Measurements from ENCODE around the gene ZFP36.
A peak's percentile ranks its signal among the peaks of the same experiment; 100 is the strongest.
"Not testable (repeated sequence)": the region's sequence is repeated elsewhere in the genome, so short reads cannot be mapped to it uniquely, and the experiment has no call there.

The ZFP36 gene, protein sequence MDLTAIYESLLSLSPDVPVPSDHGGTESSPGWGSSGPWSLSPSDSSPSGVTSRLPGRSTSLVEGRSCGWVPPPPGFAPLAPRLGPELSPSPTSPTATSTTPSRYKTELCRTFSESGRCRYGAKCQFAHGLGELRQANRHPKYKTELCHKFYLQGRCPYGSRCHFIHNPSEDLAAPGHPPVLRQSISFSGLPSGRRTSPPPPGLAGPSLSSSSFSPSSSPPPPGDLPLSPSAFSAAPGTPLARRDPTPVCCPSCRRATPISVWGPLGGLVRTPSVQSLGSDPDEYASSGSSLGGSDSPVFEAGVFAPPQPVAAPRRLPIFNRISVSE

DNA sequence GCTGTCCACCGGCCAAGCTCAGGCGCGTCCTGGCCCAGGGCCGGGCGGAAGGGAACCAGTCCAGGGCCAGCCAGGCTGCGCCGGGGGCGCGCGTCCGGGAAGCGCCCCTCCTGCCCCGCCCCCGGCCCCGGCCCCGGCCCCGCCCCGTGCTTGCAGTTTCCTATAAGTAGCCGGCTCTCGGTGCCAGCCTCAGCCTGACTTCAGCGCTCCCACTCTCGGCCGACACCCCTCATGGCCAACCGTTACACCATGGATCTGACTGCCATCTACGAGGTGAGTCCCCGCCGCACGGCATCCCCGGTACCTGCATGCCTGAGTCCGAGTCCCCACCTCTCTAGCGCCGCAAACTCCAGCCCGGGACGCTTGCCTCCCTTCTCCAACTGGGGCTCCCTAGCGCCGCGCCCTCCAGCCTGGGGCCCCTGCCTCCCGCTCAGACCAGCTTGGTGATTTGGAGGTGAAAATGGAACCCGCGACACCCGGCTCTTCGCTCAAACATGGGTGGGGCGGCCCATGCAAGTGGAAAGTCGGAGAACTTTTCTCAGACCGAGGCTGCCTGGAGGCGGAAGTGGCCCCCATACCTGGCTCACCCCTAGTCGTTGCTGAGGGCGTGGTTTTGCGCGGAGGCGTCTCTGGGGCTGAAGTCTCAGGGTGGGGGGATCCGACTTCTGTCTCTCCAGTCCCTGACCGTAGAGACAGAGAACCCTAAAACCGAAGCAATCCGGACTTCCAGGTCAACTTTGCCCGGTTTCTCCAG lies at the start of gene ZFP36:
Gene ZFP36 (plus strand): TSS at position 192 of the 754 bp plus-strand sequence. CDS start 58 bp downstream, at position 250.
- DNase-seq (ENCODE audit: extremely low read depth in 1 of 2, low read depth in 1 of 2), result peak; percentile 87 to 88

DNA sequence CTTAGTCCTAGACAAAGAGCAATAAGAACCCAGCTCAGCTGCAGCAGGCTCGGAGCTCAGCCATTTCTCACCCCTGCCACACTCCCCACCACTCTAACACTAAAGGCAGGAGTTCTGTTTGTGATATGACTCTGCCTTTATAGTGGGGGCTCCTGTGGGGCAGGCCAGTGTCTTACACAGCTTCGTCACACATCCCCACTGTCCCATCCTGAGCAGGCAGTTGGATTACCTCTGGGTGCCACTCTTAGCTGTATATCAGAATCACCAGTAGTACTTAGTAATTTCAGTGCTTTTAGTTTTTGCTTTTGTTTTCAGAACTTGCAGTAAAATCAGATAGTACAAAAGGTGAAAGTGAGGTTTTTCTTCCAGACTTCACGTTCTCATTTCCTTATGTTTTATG lies 47.6 kb upstream of the ZFP36 start:
- DNase-seq (ENCODE audit: extremely low read depth in 1 of 2, low read depth in 1 of 2), result no peak

DNA sequence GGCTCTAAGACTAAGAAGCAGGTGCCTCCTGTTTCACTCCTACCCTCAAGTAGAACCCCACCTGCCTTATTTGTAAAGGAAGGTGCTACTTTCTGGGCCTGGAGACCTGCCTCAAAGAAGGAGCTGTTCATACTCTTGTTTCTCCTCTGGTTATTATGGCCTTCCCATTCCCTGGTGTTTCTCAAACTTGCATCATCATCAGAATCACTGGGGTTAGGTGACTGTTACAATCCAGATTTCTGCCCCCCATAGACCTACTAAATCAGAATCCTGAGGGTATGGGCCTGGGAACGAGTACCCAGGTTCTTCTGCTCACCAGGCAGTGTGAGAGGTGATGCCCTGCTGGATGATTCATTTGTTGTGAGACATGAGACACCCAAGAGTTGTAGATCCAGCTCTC lies 46.0 kb upstream of the ZFP36 start:
- no peak for DNase-seq (ENCODE audit: extremely low read depth in 1 of 2, low read depth in 1 of 2)

DNA sequence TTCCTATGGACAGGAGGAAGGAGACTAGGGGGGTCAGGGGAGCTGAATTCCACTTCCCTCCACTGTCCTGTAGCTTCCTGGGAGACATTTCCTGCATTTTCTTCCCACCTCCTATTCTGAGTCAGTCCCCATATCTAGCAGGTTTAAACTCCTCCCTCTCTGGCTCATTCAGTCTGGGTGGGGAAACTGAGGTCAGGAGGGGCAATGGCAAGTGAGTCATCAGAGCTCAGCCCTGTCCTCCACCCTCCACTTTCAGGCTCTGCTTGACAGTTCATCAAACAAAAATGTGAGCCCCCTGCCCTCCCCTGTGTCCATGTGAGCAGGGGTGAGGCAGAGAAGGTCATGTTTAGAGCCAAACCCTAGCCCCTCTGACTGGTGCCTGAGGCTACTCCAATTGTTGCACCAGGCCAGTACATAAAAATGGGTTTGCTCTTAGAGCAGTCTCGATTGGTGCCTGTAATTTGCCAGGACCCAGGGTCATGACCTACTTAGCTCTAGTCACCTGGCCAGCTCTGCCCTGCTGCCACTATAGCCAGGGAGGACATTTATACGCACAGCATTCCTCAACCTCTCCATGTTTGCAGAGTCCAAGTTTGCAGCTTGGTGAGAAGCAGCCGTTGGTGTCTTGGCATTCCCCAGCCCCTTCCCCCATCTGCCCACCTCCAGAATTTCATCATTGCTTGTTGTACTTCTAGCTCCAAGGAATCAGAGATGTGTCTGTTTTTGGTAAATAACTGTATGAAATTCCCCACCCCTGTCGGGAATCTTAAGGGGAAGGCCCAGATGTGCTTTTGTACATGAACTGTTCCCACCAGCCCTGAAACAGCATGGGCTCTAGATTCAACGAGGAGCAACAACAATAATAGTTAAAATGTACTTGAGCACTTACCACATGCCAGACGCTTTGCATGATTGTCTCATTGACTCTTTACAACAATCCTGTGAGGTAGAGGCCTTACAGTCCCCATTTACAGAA lies 43.7 kb upstream of the ZFP36 start:
- DNase-seq (ENCODE audit: extremely low read depth in 1 of 2, low read depth in 1 of 2), result no peak

DNA sequence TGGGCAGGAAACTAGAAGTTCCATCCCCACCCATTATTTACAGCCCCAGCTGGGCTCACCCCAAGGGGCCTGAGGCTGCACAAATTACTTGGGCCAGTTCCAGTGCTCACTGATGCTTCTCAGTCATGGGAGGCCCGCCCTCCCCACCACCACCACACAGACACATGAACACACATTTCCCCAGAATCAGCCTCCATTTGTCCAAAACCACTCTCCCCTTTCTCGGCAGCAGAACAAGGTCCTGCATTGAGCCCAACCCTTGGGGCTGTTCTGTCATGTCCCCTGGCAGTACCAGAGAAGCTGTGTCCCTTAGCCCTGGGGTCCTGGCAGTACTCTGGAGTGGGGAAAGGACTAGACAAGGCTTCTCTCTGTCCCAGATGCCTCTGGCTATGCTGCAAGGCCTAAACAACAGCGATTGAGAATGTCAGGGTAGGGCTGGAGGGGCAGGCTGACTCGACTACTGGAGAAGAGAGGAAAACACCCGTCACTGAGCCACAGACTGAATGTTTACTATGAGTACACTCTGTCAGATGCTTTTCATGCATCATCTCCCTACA lies 42.7 kb upstream of the ZFP36 start:
- no peak for DNase-seq (ENCODE audit: extremely low read depth in 1 of 2, low read depth in 1 of 2)

DNA sequence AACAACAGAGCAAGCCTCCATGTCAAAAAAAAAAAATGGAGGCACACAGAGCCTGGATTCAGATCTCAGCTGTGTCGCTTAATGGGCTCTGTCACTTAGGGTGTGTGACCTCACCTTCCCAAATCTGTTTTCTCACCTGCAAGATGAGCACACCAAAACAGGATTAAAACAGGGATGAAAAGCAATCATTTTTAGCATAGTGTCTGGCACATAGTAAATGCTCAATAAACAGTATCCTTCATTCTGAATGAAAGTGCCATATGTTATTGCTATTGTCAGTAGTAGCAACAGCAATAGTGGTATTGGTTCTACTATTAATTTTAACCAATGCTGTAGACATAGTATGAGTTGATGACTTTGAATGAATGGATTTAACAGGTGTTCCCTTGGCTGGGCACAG lies 41.1 kb upstream of the ZFP36 start:
- no peak for DNase-seq (ENCODE audit: extremely low read depth in 1 of 2, low read depth in 1 of 2)

DNA sequence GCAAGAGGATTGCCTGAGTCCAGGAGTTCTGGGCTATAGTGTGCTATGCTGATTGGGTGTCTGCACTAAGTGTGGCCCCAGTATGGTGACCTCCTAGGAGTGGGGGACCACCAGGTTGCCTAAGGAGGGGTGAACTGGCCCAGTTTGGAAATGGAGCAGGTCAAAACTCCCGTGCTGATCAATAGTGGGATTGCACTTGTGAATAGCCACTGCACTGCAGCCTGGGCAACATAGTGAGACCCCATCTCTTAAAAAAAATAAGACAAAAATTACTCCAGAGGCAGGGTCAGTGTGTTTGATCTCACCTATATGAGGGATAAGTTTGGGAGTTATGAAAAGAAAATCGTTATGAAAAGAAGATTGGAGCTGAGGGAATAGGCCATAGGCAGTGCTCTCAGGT lies 37.4 kb upstream of the ZFP36 start:
- no peak for DNase-seq (ENCODE audit: extremely low read depth in 1 of 2, low read depth in 1 of 2)

DNA sequence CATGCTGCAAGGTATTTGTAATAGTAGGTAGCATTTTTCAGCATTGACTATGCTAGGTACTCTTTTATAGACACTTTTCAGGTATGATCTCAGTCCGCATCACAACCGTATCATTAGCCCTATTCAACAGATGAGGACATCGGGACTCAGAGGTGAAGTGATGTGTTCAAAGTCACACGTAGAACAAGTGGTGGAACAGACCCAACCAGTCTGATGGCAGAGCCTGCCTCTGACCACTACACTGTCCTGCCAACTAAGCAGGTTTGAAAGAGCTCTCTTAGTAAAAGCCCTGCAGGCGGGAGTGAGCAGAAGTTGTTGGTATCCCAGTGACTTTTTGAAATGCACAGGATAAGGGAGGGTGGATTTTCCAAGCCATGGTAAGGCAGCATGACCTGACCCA lies 35.9 kb upstream of the ZFP36 start:
- no peak for DNase-seq (ENCODE audit: extremely low read depth in 1 of 2, low read depth in 1 of 2)

DNA sequence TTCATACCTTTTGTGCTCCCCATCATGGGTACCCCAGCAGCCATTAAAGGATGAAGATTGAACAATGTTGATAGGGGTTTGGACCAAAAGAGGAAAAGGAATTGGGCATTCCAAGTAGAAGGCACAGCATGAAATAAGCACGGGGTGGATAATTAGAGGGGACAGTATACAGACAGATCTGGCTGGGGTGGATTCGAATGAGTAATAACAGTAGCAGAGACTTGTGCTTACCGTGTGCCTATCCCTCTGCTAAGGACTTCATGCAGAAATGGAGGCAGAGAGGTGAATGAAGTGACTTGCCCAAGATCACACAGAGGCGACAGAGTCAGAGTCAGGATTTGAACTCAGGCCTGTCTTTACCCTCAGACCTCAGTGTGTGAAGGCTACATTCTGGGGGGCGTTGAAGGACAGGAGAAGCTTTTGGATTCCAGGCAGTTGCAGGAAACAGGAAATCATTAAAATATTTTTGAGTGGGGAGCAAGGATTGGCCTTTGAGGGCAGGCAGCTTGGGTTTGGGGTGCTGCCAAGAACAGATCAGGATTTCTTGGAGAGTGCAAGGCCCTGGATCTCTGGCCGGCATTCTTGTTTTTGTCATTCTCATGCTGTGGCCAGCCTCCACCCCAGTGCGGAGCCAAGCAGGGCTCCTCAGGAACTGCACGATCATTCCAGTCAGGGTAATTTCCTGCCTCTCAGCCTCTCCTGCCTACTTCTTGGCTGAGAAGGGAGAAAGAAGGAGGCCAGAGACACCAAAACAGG lies 34.4 kb upstream of the ZFP36 start:
- DNase-seq (ENCODE audit: extremely low read depth in 1 of 2, low read depth in 1 of 2), result no peak

DNA sequence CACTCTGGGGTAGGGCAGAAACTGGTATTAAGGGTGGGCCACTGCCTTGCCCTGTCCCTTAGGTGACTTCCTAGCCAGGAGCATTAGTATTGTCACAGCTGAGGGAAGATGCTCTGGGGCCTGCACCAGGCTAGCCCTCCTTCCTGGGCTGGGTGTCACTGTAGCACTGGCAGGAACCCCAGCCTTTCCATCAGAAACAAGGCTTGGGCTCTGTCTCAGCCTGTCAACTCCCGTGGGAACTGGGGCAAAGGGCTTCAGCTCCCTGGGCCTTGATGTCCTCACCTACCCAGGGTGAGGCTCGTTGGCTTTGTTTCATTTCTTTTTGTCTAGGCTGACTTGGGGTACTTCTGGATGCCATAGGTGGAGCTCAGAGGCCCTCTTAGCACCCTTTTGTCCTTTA lies 33.7 kb upstream of the ZFP36 start:
- no peak for DNase-seq (ENCODE audit: extremely low read depth in 1 of 2, low read depth in 1 of 2)

DNA sequence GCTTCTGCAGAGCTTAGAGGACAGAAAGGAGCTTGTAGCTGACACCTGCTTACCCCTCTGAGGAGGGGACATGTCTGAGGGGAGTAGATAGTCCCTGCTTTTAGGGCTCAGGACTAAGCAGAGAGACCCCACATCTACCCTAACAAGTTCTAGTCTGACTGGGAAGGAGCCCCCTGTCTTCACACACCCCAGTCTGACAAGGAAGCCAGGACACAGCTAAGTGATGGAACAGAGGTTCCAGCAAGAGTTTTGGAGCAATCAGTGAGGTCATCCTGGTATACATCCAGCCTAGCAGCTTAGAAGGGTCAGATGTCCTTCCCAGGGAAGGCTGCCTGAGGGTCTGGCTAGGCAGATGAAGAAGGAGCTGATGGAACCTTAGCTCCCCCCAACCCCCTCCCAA lies 30.7 kb upstream of the ZFP36 start:
- no peak for DNase-seq (ENCODE audit: extremely low read depth in 1 of 2, low read depth in 1 of 2)

DNA sequence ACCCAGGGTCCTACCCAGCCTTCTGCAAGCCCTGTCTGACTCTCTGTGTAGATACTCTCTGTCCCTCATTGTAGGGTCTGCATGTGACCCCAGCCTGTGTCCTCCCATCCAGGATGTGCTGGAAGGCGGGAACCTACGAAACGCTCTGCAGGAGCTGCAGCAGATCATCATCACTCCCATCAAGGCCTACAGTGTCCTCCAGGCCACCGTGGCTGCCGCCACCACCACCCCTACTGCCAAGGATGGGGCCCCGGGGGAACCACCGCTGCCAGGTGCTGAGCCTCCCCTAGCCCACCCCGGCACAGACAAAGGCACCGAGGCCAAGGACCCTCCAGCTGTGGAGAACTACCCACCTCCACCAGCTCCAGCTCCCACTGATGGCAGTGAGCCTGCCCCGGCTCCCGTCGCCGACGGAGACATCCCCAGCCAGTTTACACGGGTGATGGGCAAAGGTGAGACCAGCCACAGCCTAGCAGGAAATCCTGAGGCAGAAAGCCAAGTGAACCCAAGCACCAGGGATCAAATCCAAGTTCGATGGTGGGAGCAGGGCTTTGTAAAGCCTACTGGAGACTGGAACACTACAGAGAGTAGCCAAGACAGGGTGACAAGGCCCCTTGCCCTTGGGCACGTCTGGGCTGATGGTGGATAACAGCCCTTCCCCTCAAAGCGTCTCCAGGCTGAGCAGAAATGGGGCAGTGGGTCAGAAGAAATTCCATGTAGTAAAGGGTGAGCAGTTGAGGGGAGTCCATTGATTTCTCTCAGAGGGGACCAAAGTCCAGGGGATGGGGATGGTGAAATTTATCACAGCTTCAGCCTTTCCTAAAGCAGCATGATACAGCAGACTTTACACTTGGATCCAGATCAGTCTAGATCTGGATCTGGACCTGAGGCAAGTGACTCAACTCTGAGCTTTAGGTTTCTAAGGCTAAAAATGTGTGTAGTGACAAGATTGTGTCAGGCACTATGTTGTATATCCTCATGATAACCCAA lies 29.0 kb upstream of the ZFP36 start:
- DNase-seq (ENCODE audit: extremely low read depth in 1 of 2, low read depth in 1 of 2), result no peak

DNA sequence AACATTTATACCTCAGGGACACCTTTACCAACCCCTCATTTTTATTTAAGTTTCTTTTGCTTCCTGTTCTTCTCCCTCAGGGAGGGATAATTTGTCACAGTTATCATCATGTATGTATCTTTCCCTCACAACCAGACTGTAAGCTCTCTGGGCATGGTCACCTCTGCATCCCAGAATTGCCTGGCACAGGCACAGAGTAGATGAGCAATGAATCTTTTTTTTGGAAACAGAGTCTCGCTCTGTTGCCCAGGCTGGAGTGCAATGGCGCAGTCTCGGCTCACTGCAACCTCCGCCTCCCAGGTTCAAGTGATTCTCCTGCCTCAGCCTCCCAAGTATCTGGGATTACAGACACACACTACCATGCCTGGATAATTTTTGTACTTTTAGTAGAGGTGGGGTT lies 27.3 kb upstream of the ZFP36 start:
- not testable (repeated sequence) for DNase-seq (ENCODE audit: extremely low read depth in 1 of 2, low read depth in 1 of 2)

DNA sequence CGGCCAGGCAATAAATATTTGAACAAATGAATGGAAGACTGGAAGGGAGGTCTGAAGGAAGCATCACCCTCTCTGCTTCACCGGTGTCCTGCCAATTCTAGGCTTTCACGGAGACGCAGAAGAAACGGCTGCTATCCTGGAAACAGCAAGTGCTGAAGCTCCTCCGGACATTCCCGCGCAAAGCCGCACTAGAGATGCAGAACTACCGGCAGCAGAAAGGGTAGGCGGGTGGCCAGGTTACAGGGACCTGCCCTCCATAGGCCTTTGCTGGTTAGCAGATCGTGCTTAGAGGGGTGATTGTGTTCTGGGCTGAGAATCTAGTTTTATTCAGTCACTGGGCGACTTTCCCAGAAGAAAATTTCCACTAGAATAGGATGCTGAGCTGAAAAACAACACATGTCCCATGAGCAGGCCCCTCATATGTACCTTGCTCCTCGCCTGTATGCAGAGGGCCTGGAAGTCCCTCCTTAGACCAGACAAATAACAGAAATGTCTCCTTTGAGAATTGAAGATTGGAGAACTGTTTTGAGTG lies 26.7 kb upstream of the ZFP36 start:
- no peak for DNase-seq (ENCODE audit: extremely low read depth in 1 of 2, low read depth in 1 of 2)

DNA sequence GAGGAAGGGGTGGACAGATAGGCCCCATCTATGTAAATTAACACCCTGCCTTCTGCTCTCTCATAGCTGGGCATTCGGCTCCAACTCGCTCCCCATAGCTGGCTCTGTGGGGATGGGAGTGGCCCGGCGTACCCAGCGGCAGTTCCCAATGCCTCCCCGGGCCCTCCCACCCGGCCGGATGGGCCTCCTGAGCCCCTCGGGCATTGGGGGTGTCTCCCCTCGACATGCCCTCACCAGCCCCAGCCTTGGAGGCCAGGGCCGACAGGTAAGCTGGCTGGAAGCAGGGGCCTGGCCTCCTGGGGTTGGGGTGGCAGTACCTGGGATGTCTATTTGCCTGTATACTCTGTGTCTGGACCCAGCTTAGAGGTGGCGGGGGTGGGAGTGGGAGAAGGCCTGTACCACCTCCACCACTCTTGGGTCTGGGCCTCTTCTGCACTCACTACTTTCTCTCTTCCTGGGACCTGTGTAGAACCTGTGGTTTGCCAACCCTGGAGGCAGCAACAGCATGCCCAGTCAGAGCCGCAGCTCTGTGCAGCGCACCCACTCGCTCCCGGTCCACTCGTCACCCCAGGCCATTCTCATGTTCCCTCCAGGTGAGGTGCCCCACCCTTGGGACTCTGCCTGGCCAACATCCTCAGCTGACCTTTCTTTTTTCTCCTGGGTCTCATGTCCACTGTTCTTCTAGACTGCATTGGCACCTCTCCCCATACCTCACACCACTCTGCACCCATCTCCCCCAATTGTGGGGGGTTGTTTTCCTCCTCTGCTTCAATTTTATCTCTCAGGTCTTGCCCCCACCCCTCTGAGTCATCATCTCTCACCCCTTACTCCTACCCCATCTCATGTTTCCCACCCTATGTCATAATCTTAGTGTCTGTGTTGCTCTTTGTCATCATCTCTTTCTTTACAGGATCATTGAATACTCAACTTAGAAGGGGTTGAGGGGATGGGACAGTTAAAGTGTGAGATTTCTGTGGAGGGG lies 25.8 kb upstream of the ZFP36 start:
- DNase-seq (ENCODE audit: extremely low read depth in 1 of 2, low read depth in 1 of 2), result no peak

DNA sequence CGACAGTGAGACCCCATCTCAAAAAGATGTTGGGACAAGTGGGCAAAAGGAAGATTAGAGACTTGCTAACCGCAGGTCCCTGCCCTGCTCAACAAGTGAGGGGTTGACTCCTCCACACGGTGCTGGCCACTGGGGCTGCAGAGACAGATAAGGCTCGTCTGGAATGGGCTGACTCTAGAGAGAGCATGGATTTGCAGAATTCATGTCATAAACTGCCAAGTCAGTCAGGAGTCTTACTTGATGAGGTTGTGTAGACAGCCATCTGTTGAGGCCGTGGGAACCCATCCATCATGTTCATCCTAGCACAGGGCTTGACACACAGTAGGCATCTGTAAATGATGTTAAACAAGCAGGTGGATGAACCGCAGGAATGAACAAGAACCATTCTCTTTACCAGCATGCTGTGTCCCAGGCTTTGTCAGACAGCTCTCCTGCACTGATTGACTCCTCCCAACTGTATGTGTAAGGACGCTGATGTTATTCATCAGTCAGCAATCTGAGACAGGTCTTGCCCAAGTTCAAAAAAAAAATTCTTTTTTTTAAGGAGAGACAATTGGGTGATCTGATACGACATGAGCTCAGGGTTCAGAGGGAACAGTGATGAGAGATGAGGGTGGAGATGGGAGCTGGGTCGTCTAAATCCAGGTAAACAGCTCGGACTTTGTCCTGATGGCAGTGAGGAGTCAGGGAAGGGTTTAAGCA lies 24.6 kb upstream of the ZFP36 start:
- DNase-seq (ENCODE audit: extremely low read depth in 1 of 2, low read depth in 1 of 2), result no peak
